CD4-positive, alpha-beta T cell treated with Interleukin-1 beta for 1 hour (primary cell): Measurements from ENCODE around the gene SRSF11.
"Not testable (repeated sequence)": the region's sequence is repeated elsewhere in the genome, so short reads cannot be mapped to it uniquely, and the experiment has no call there.

Experiments used
- DNase-seq, 2 donors: peaks; one replicate each; pipeline ENCODE4 v3.0.0-alpha.2; 2020 to 2022

The SRSF11 gene

GRCh38 chr1:70221238-70222121, at the start of gene SRSF11:
Gene SRSF11, plus strand, starts transcription at chr1:70221380. Its CDS starts 257 bp downstream, at chr1:70221637.
- peak; percentile 95 to 96 for DNase-seq

- DNase-seq = no peak
Observed at GRCh38 chr1:70171512-70171911, 49.7 kb upstream of the SRSF11 start.

- not testable (repeated sequence) for DNase-seq
Observed at GRCh38 chr1:70185181-70185580, 36.0 kb upstream of the SRSF11 start.

GRCh38 chr1:70188522-70188921, 32.7 kb upstream of the SRSF11 start:
- DNase-seq = no peak

GRCh38 chr1:70190180-70190579, 31.0 kb upstream of the SRSF11 start:
- DNase-seq = no peak

GRCh38 chr1:70192446-70192845, 28.7 kb upstream of the SRSF11 start:
- DNase-seq = not testable (repeated sequence)

GRCh38 chr1:70194601-70195000, 26.6 kb upstream of the SRSF11 start:
- no peak for DNase-seq

- DNase-seq = no peak
Observed at GRCh38 chr1:70195342-70195741, 25.8 kb upstream of the SRSF11 start.

- DNase-seq = no peak
Observed at GRCh38 chr1:70196333-70196732, 24.8 kb upstream of the SRSF11 start.

GRCh38 chr1:70200065-70200464, 21.1 kb upstream of the SRSF11 start:
- DNase-seq = no peak

- DNase-seq = no peak
Observed at GRCh38 chr1:70202173-70202758, 18.9 kb upstream of the SRSF11 start.

GRCh38 chr1:70204139-70204538, 17.0 kb upstream of the SRSF11 start:
- no peak for DNase-seq

GRCh38 chr1:70204600-70204999, 16.6 kb upstream of the SRSF11 start:
- DNase-seq = no peak

GRCh38 chr1:70205071-70205433, 16.1 kb upstream of the SRSF11 start:
- DNase-seq = no peak

GRCh38 chr1:70205434-70206118, 15.6 kb upstream of the SRSF11 start, which contains the start of gene LRRC40:
Gene LRRC40, minus strand, starts transcription at chr1:70205579. Its CDS starts 39 bp downstream, at chr1:70205540.
- DNase-seq = peak; percentile 95 to 96

GRCh38 chr1:70206833-70207232, 14.3 kb upstream of the SRSF11 start:
- DNase-seq = not testable (repeated sequence)

GRCh38 chr1:70207492-70207891, 13.7 kb upstream of the SRSF11 start:
- no peak for DNase-seq

GRCh38 chr1:70208292-70208691, 12.9 kb upstream of the SRSF11 start:
- DNase-seq = no peak

- DNase-seq = no peak
Observed at GRCh38 chr1:70210820-70211219, 10.4 kb upstream of the SRSF11 start.

GRCh38 chr1:70211541-70211940, 9.6 kb upstream of the SRSF11 start:
- no peak for DNase-seq

GRCh38 chr1:70220015-70220414, 1.2 kb upstream of the SRSF11 start:
- DNase-seq = no peak

- no peak for DNase-seq
Observed at GRCh38 chr1:70220517-70221237, 503 bp upstream of the SRSF11 start.

- no peak for DNase-seq
Observed at GRCh38 chr1:70222716-70223235, 1.6 kb downstream of the SRSF11 start.
